ENCODE measurements around the gene PHLPP2. TPM values are rescaled to one million over a fixed set of nuclear protein-coding genes. Genes with fewer than 3 reads are reported as not detected.
A peak's percentile ranks its signal among the peaks of the same experiment; 100 is the strongest.

PHLPP2 gene
- total and polyA plus RNA-seq, 10 of the 15 experiments (the other 5 are each of a cell fraction or from before 2014, with no cell fraction given), result 1.0 to 13.2 (median 7.0) TPM

DNA sequence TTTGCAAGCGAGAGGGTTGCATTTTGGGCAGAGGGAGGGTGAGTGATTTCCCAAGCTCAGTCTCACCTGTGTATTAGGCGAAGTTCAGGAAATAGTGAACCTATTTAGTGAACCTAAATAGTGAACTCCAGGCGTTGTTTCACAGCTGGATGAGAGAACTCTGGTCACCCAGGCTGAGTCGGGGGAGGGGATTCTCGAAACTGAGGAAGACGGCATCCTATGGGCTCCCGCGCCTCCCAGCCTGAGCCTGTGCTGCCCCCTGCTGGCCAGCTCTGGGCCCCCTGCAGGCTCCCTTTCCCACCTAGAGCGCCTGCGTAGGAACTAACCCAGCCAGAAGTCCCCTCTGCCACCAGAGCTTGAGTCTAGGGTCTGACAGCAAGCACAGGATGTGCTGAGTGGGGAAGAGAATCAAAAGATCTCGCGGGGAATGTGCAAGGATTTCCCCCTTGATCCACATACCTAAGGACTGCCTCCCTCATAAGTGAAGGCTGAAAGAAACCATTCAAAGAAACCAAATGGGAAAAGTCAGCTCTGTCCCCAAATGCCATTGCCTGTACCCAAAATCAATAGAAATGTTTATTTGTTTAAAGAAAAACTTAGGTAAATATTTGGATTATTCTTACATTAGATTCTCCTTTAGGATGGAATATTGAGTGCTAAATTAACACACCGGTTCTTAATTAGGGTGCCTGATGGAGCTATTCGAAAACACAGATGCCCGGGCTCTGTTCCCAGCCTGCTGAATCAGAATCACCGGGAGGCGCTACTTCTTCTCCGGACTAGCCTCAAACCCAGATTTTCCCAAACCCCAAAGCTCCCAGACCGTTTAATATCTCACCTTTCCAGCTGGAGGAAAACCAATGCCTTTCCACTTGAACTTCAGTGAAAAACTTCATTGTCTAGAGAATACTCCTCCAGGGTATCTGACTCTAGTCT is 113.3 kb downstream of the PHLPP2 start (continued):
- TF ChIP-seq NR2C1 (IDR thresholded peaks at IDR 0.05), result no peak
- TF ChIP-seq FOXK2 (IDR thresholded peaks at IDR 0.05), result no peak
- TF ChIP-seq SMARCA5 (IDR thresholded peaks at IDR 0.05), result peak; percentile 65
- no peak for TF ChIP-seq CBX3 (IDR thresholded peaks at IDR 0.05; ENCODE audit: borderline replicate concordance, low read depth)
- TF ChIP-seq, protein P1, sequence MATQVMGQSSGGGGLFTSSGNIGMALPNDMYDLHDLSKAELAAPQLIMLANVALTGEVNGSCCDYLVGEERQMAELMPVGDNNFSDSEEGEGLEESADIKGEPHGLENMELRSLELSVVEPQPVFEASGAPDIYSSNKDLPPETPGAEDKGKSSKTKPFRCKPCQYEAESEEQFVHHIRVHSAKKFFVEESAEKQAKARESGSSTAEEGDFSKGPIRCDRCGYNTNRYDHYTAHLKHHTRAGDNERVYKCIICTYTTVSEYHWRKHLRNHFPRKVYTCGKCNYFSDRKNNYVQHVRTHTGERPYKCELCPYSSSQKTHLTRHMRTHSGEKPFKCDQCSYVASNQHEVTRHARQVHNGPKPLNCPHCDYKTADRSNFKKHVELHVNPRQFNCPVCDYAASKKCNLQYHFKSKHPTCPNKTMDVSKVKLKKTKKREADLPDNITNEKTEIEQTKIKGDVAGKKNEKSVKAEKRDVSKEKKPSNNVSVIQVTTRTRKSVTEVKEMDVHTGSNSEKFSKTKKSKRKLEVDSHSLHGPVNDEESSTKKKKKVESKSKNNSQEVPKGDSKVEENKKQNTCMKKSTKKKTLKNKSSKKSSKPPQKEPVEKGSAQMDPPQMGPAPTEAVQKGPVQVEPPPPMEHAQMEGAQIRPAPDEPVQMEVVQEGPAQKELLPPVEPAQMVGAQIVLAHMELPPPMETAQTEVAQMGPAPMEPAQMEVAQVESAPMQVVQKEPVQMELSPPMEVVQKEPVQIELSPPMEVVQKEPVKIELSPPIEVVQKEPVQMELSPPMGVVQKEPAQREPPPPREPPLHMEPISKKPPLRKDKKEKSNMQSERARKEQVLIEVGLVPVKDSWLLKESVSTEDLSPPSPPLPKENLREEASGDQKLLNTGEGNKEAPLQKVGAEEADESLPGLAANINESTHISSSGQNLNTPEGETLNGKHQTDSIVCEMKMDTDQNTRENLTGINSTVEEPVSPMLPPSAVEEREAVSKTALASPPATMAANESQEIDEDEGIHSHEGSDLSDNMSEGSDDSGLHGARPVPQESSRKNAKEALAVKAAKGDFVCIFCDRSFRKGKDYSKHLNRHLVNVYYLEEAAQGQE (IDR thresholded peaks at IDR 0.05; ENCODE audit: low read depth, low read length), result no peak
- no peak for TF ChIP-seq TAF1 (IDR thresholded peaks at IDR 0.05; ENCODE audit: borderline replicate concordance, low read depth, low read length)
- TF ChIP-seq SRF (IDR thresholded peaks at IDR 0.05; ENCODE audit: low read depth in 2 of 2, low read length in 2 of 2), result no peak
- TF ChIP-seq, protein P2, sequence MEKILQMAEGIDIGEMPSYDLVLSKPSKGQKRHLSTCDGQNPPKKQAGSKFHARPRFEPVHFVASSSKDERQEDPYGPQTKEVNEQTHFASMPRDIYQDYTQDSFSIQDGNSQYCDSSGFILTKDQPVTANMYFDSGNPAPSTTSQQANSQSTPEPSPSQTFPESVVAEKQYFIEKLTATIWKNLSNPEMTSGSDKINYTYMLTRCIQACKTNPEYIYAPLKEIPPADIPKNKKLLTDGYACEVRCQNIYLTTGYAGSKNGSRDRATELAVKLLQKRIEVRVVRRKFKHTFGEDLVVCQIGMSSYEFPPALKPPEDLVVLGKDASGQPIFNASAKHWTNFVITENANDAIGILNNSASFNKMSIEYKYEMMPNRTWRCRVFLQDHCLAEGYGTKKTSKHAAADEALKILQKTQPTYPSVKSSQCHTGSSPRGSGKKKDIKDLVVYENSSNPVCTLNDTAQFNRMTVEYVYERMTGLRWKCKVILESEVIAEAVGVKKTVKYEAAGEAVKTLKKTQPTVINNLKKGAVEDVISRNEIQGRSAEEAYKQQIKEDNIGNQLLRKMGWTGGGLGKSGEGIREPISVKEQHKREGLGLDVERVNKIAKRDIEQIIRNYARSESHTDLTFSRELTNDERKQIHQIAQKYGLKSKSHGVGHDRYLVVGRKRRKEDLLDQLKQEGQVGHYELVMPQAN (conservative IDR thresholded peaks at IDR 0.05), result no peak
- TF ChIP-seq FOXM1 (IDR thresholded peaks at IDR 0.05; ENCODE audit: low read depth, low read length), result no peak
- TF ChIP-seq DPF2 (IDR thresholded peaks at IDR 0.05), result peak; percentile 43; the same call in 1 of the 2 replicates
- TF ChIP-seq RB1 (IDR thresholded peaks at IDR 0.05; ENCODE audit: borderline replicate concordance), result peak; percentile 80; the same call in 1 of the 2 replicates

Data from GM12878 (cell line).